Measurements from ENCODE around the gene CXorf51A.
"Not testable (repeated sequence)": the region's sequence is repeated elsewhere in the genome, so short reads cannot be mapped to it uniquely, and the experiment has no call there.

CXorf51A gene

GRCh38 chrX:146814644-146815043 lies at the start of gene CXorf51A:
TSS of gene CXorf51A (minus strand) at chrX:146814744. CDS start at chrX:146814723, 21 bp downstream.
- DNase-seq: not testable (repeated sequence)

DNA sequence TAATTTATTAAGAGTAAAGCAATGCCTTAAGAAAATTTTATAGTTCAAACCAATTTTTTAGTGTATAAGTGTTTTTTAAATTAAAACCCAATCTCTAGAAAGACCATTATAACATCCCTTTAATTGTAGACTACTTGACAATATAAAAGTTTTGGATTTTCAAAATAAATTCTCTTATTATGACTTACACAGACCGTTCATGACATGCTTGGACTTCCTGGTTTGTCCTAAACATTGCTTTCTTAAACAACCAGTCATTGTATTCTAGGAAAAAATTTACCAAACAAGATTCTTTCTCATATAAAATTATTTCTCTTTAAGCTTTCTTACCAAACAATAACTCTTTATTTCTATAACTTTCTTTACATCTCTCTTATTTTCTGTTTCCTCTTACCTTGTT lies 49.0 kb upstream of the CXorf51A start:
- DNase-seq: no peak

DNA sequence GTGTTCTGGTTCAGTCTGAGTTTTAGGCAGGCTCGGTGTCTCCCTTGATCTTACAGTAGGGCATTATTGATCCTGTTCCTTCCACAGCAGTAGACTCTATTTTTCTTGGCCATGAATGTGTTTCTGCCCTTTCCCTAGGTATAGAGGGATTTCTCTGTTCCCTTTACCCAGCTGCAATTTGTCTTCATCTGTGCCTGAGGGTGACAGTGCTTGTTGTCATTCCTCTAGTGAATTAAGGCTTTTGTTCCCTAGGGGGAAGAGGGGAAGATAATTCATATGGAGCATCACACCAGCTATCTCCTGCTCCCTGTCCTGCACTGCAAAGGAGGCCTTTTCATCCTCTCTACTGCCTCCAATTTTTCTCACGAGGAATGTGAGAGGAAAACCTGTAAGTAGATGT lies 39.7 kb upstream of the CXorf51A start:
- no peak for DNase-seq

DNA sequence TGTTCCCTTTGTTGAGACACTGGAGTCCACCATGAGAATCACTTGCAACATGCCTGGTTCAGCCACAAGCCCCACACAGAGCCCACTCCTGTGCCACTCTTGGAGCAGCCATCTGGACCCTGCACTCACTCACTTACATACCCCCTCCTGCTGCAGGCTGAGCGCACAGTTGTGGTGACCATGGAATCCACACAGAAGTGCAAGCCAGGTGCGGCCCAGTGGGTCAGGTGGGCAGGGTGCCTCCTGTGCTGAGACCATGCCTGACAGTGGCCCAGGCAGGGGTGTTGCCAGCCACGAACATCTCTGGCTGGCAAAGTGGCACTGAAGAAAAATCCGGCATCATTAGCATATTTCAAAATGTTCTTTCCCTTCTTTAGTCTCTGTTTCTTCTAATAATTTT lies 17.4 kb upstream of the CXorf51A start:
- no peak for DNase-seq

GRCh38 chrX:146809471-146809870 lies 5.1 kb downstream of the CXorf51A start, which contains the start of gene CXorf51B:
TSS of gene CXorf51B (plus strand) at chrX:146809771. CDS start at chrX:146809792, 21 bp downstream.
- DNase-seq: not testable (repeated sequence)

All from NCI-H524 (cell line).